ENCODE data around the gene SLC22A1. TPM values are rescaled to one million over a fixed set of nuclear protein-coding genes. Genes with fewer than 3 reads are reported as not detected.

The SLC22A1 gene
- total RNA-seq, 1 donor from 2014 or later: 2.0 TPM

Other genes with a start within 250 kb of the SLC22A1 start
- not detected in 3 replicates for gene MAS1, start 230.8 kb upstream of the SLC22A1 start, total RNA-seq
- 107 to 112 TPM (median 111 TPM) in 3 replicates for gene IGF2R, start 152.7 kb upstream of the SLC22A1 start, total RNA-seq
- gene SLC22A2, start 137.0 kb downstream of the SLC22A1 start, total RNA-seq: 0.07 TPM in 1 of 3 replicates, not detected in the others
- 1.2 to 1.3 TPM (median 1.2 TPM) in 3 replicates for gene SLC22A3, start 226.6 kb downstream of the SLC22A1 start, total RNA-seq